ENCODE data around the gene ZIC4. TPM values are rescaled to one million over a fixed set of nuclear protein-coding genes. Genes with fewer than 3 reads are reported as not detected.

ZIC4 gene
- total RNA-seq: 0.11 TPM in 1 of 2 replicates, not detected in the other

DNA sequence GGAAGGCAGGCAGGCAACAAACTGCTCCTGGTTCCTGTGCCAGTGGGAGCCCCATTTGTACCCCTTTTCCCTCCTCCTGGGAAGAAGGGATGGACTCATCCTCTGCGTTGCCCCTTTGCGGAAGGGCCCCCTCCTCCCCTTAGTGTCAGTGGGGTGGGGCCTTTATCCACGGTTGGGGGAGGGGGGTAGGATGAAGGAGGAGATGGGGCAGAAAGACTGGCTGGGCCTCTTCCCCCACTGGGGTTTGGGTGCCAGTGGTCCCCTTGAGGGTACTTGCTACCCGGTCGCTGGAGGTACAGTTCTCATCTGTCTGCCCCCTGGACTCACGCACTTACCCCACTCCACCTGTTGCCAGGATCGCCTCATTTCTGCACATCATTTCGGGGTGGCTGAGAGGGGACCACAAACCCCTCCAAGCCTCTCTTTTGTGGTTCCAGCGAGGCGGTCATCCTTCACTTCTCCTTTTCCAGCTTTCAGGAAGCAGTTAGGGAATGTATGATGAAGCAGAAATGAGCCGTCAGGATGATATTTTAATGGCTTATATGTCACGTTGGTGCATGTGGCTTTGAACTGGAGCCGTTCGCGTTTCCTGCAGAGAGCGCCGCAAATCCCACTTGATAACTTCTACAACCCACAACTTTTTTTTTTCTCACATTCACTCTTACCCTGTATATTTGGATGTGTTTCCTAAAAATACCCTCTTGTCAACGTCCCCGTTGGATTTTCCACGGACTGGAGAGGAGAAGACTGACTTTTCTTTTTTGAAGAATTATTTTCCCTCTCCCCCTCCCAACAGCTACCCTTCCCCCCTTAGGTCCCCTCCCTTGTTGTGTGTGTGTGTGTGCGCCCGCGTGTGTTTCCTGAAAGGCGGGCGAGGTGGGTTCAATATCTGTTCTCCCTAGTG is at the start of gene ZIC4:
TSS of gene ZIC4 (minus strand) at position 516 of the 904 bp plus-strand sequence. CDS start 3,746 bp downstream, outside the sequence.

DNA sequence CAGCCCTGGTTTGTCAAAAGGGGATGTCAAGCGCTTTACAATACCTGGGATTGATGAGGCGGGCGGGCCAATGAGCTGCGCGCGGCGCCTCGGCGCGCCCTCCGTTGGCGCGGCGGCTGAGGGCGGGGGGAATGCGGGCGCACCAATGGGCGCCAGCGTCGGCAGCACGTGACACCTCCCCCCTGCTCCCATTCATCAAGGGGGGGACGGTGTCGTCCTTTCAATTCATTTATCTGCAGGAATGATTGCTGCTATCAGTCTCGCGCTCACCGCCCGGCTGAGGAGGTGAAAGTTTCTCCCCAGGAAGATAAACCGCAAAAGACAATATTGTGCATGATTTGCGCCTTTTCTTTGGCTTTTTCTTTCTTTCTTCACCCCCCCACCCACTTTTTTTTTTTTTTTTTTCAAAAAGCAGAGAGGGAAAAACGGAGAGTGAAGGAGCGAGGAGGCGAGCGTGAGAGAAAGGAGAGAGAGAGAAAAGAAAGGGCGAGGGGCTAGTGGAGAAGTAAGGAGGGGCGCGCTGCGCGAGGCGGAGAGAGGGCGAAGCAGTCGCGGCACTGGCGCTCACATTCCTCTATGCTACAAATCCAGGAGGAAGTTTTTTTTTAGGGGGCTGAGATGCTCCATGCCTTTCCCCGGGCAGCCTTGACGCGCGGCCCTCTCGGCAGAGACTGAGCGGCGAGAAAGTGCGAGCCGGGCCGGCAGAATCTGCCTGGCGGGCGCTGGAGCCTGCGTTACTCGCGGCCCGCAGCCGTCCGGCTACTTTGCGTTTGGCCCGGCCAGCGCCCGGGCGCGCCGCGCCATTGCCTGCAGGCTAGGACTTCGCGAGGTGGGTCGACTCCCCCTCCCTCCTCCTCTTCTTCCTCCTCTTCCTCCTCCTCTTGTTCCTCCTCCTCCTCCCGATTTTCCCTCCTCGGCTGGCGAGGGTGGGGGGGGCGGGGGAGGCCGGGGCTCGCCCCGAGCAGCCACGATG is 3.1 kb upstream of the ZIC4 start, which contains the start of gene ZIC1:
TSS of gene ZIC1 (plus strand) at position 223 of the 973 bp plus-strand sequence. CDS start at position 971, 748 bp downstream.

Other genes with a start within 250 kb of the ZIC4 start
- gene ZIC1, start 2.8 kb upstream of the ZIC4 start, total RNA-seq: 0.43 TPM in 1 of 2 replicates, not detected in the other

Measured in placental epithelial cell (primary cell).